ENCODE measurements around the gene FBXO15.

Gene FBXO15

DNA sequence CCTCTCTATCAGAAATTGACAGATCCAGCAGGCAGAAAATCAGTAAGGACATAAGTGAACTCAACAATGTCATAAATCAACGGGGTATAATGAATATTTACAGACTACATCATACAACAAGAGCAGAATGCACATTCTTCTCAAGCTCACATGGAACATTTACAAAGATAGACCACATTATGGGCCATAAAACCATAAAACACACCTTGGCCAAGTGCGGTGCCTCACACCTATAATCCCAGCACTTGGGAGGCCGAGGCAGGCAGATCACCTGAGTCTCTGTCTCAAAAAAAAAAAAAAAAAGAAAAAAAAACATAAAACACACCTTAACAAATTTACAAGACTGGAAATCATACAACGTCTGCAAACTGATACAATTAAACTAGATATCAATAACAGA is 36.7 kb downstream of the FBXO15 start:
- no peak for DNase-seq

DNA sequence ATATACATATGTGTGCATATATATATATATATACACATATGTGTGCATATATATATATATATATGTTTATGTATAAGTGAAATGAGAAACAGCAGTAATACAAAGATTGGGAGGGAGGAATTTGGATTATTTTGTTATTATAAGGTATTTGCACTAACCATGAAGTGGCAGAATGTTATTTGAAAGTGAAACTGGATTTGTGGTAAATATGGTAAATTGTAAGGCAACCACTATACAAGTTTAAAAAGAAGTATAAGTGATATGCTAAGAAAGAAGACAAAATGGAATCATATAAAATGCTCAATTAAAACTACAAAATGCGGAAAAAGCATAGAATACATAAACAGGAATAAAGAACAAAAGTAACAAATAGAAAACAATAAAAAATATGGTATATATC is 37.5 kb downstream of the FBXO15 start:
- DNase-seq = no peak

DNA sequence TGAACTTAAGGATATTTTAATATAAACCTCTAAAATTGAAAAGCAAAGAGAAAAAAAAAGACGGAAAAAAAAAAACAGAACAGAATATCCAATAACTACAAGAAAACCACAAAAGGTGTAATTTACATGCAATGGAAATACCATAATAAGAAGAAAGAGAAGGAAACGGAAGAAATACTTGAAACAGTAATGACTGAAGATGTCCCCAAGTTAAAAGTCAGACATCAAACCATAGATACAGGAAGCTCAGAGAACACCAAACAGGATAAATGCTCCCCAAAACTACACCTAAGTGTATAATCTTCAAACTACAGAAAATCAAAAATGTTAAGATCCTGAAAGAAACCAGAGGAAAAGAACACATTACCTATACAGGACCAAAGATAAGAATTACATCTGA is 39.2 kb downstream of the FBXO15 start:
- no peak for DNase-seq

DNA sequence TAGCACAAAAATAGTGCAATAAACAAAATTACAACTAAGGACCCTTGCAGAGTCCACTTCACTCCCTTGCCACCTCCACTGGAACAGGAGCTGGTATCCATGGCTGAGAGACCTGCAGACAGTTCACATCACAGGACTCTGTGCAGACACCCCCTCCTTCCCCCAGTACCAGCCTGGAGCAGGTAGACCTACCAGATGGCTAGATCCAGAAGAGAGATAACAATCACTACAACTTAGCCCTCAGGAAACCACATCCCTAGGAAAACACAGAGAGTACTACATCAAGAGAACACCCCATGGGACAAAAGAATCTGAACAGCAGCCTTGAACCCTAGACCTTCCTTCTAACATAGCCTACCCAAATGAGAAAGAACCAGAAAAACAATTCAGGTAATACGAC is 49.8 kb downstream of the FBXO15 start:
- no peak for DNase-seq

DNA sequence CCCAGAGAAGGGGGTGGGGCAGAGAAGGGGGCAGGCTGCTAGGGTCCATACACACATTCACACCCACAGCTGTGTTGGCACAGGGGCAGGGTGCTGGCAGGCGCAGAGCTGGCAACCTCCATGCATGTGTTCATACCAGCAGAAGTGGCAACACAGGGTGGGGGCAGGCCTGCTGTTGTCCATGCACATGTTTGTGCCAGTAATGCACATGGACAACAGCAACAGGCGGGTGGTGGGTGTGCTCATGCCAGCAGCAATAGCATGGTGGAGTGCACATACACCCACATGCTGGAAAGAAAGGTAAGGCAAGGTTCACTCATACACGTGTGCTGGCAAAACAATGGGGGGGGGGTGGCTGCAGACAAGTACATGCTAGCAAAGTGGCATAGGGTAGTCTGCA is 54.7 kb downstream of the FBXO15 start:
- DNase-seq = no peak

DNA sequence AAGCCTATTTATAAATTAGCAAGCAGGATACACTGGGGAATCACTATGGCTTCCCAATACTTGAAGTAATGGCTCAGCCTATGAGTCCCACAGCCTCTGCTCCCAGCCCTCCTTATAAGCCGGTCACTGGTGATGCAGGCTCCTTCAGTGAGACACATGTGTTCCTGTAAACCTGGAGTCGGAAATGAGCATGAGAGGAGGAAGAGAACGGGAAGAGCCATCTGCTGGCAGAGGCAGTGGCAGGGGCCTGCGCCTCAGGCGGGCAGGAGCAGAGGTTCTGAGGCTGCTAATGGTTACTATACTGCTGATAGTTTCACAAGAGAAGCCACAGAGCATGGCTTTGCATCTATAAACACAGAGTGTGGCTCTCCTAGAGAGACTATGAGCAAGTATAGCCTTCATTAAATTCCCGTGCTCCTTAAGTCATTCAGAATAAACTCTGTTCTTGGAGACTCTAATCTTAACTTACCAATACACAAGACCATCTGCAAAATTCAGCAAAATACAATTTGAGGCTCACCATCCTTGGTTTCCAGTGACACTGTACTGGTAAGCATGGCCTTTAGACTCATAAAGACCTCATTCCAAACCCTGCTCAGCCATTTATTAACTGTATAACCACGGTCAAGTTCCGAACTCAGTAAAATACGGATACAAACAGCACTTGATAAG is 63.3 kb downstream of the FBXO15 start:
- no peak for DNase-seq

DNA sequence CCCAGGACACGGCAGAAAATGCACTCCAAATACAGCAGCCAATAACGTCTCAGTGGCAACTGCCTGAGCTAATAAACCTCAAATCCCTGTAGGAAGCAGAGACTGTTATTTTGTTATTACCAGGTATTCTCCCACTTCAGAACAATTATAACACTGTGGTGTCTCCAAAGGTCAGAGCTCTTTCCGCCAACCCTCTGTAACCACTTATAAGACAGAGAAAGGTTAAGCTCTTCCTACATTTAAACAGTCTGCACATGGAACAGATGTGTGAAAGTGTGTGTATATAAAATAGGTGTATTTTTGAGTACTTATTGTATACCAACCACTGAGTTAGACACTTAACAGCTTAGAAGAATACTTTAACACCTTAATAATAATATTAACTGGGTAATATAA is 64.1 kb downstream of the FBXO15 start:
- no peak for DNase-seq

DNA sequence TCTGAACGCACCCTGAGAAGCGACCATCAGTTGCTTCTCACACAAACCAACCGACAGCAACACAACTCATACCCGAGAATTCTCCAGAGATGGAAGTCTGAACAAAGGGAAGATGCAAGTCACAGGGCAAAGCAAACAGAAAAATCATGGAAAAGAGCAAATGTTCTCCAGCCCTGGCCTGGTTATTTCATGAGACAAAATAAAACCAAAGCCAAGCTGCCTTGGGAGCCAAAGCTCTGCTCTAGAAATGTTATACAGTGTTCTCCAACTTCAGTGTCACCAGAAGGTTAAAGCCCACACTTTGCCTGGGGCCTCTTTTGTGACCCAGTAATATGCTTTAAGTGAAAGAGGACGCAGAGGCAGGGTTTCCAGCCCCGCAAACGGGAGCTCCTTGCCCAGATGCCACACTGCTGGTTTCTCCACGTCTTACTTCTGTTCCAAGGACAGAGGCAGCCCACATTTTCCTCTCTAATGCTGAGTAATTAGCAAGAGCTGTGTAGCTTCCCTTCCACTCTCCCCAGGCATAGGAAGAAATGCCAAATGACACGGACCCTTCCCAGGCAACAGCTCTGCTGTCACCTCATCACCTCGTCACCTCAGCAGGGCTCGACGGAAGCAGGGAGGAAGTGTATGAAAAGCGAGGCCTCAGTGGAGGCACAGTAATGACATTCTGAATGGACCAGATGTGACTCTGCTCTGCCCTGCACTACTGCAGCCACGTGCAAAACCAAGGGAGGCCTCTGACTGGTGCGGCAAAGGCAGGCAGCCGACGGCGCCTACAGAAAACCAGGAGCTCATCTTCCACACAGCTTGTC is 64.7 kb downstream of the FBXO15 start:
- no peak for DNase-seq

DNA sequence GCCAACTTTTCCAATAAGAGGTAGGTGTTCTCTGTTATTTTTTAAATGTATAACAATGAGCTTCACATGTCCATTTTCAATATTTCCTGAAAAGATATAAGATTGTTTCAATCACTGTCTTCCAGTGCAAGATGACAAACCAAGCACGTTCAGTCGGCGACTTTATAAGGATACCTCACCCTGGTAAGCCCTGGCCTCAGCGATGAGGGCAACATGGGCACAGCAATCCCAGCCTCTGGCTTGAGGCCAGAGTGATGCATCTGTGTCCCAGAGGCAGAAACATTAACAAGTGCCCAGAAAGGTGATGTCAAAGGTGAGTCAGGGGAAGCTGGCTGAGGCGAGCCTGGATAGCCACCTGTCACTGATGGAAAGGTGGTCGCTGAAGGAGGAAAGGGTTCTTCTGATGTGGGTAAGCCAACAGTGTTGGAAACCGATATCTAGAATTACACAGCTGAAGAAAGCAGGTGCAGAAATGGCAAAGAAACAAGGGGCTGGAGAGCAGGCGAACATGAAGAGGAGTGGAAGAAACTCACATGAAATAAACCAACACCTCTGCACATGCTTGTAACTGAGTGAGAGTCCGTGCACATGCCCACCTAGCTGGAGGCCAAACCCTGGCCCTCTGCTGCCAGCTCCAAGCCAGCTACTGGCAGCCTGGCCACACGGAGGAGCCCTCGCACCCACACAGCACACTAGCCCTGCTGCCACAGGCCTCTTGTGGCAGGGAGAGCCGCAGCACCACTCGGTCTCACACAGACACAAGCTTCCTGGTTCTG is 65.5 kb downstream of the FBXO15 start:
- peak; percentile 58 to 74 for DNase-seq

DNA sequence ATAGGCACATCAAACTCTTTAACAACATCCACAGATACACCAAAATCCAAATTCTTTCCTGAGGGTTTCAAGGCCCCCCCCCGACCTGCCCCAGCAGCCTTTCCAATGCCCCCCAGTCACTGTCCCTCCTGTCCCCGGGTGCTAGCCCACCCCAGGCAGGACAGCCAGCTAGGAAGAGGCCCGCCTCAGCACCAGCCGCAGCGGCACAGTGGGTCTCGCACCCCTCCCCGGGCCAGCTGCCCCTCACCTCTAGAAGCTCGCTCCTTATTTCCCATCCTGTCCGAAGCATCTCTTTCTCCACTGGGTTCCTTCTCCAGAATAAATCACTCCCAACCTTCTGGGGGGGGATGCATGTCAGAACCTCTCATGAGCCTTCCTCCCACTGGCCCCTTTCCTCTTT is 69.4 kb downstream of the FBXO15 start:
- no peak for DNase-seq

DNA sequence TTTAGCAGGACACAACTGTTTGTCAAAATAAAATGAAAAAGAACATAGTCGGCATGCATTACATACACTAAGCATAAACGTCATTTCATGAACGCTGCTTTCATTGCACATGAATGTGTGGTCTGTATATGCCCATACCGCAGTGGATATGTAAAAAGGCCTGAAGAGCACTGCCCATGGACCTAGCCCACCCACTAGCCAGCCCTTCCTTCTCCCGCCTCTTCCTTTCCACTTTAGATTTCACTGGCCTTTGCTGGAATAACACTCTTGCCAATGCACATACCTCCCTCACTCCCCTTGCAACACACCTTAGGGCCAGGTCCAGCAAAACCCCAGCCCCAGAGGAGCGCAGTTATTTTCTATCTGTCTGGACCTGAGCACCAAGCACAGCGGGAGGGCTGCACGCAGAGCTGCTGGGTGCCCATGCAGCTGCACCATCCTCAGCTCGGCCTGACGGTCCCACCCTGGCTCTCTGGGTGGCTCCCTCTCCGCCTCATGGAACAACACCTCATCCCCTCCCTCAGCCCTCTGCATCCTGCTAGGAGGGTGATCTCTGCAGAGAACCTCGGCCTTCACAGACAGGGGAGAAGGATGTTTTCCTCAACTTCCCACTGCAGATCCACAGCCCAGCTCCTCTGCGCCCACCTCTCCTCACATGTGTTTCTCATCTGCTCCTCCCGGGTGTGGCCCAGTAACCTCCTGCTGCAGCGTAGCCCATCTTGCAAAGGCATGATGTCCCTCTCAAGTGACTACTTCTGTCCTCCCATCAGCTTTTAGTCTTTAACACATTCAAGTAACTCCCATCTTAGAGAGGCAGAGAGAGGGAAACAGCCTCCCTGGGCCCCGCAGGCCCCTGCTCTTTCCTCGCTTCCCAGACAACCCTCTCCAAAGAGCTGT is 72.7 kb downstream of the FBXO15 start:
- no peak for DNase-seq

DNA sequence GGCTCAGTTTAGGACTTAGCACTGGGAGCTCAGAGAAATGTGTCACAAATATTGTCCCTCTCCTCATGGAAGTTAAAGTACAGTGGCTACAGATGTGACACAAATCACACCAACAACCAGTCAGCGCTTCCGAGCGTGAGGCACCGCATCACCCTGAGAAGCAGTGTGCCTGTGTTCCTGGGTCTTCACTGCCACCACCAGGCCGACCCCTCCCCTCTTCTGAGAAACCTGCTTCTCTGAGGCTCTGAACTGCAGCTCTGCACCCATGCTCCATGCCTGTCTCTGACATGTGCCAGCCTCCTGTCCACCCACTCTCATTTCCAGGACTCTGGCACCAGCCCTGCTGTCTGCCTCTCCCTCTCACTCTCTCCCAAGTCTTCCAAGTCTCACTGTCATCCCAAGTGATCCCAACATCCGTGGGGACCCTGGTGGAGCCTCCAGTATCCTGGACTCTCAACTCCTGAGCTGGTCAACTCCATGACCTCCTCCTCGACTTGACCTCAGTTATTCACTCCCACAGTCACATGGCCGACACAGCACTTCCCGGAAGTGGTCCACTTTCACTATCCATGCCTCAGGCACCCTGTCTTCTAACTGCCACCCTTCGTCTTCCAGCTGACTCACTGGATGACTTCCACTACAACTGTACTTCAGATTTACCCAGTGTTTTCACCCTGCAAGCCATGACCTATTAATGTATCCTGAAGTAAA is 73.5 kb downstream of the FBXO15 start:
- no peak for DNase-seq

DNA sequence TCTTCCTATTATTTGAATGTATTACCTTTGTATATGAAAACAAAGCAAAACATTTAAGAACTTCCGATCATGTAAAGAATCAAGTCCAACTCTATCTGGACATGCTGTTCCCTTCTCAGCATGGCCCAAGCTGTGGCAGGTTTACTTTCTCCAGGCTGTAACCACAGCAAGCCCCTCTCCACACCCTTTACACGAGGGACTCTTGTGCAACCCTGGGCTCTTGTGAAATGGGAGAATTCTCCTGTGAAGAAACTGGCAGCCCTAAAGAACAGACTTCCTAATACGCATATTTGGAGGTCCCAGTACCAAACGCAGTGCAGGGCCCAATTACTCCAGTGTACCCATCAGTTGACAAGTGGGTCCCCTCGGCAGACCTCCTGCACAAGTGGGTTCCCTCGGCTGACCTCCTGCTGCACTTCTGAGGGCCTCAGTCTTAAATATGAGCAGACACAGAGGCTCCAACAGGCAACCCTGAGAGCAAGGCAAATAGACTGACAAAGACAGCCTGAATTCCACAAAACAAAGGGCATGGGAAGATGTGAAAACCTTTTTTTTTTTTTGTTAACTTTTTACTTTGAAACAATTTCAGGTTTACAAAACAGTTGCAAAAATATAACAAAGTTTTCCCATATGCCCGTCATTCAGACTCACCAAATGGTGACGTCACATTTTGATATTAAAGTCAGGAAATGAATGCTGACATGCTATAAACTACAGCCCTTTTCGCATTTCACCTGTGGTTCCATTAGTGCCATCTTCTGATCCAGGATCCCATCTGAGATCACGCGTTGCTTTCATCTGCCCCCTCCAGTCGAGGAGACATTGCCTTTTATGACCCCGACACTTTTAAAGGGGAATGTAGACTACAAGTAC is 78.2 kb downstream of the FBXO15 start:
- no peak for DNase-seq

DNA sequence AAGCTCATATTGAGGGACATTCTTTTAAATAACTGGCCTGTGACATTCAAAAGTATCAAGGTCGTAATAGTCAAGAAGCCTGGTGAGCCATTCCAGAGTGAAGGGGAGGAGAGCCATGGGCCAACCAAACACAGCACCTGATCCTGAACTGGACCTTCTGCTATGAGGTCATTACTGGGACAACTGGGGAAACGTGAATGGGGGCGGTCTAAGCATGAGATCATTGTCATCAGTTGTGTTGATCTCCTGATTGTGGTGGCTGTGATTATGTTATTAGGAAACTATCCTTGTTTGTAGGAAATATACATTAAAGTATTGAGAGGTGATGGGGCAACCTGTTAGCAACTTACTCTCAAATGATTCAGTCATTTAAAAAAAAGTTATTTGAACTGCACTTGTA is 79.3 kb downstream of the FBXO15 start:
- DNase-seq = no peak

DNA sequence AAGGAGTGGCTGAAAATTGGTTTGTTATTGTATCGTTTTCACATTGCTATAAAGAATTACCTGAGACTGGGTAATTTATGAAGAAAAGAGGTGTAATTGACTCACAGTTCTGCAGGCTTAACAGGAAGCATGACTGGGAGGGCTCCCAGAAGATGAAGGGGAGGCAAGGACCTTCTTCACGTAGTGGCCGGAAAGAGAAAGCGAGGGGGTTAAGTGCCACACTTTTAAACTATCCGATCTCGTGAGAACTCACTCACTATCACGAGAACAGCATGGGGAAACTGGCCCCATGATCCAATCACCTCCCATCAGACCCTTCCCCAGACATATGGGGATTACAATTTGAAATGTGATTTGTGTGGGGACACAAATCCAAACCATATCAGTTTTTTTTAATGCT is 81.6 kb downstream of the FBXO15 start:
- no peak for DNase-seq

DNA sequence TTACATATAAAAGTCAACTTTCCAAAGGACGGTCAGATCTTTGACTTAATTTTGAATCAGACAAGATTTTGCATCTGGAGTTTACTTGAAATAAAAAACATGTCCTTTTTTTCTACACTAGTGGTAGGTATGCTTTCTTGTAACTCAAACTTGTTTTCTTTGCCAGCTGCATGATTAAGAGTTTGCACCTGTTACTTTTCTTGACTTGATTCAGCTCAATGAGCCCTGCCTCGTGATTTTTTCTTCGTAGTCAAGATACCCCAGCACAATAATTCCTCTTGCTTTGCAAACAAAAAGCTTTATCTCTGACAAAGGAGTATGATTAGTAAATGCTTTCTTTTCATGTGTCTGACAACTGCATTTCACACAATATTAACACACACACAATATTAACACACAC is 82.3 kb downstream of the FBXO15 start:
- DNase-seq = no peak

DNA sequence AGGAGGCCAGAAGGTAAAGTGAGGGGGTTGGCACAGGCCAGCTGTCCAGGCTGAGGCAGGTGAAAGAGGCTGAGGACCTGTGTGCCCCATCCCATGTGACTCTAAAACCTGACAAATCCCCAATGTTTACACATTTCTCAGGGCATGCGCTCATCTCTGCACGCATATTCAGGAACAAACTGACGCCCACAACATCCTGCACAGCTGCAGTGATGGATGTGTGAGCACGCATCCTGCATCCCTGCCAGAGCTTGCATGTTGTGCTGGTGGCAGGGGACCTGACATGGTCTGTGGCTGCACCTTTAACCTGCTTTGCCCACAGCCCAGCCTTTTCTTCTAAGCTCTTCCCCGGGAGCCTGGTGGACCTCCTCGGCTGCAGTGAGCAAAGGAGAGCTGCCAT is 83.1 kb downstream of the FBXO15 start:
- peak in 1 of 2 donors; percentile 22 for DNase-seq

DNA sequence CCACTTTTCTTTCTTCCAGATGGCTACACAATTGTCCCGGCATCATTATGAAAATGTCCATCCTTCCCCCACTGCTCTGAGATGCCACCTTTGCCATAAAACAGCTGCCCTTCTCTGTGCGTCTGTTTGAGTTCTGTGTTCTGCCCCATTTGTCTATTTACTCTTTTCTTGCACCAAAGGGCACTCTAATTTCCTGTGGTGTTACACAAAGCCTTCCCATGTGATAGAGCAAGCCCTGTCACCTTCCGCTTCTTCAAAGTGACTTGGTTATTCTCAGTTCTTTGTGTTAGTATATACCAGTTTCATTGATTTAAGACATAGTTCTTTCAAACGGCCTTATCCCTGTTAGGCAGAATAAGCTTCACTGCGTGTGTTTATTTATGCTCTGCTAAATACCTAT is 84.1 kb downstream of the FBXO15 start:
- DNase-seq = no peak

DNA sequence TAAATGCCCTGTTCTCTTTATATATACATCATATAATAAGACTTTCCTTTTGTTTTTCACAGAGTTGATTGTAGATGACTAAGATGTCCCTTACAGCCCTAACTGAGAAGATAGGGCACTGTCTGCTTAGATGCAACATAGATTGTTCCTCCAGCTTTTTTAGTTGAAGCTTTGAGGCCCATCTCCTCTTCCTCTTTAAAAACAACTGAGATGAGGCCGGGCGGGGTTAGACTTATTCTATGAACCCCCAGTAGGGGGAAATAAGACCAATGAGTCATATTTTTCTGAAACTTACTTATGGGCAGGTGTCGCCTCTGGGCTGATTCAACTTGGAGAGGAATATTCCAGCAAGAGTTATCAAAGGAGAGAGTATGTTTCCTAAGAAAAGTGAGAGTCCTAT is 84.6 kb downstream of the FBXO15 start:
- DNase-seq = no peak

DNA sequence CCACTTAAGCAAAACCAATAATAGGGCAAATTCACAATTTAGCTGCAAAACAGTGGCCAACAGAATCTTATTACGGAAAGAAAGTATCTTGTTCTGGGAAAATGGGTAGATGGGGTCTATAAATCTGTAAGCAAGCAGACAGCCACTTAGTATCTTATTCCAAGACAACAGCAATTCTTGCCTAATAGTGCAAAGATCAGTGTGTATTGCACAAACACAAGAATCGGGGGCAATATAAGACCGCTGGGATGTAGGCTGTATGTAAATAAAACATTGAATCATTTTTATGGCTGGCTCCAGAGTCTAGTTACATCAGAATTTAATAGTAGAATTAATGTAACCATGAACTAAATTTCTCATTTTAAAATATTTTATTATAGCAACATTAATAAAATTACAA is 85.6 kb downstream of the FBXO15 start:
- DNase-seq = no peak

DNA sequence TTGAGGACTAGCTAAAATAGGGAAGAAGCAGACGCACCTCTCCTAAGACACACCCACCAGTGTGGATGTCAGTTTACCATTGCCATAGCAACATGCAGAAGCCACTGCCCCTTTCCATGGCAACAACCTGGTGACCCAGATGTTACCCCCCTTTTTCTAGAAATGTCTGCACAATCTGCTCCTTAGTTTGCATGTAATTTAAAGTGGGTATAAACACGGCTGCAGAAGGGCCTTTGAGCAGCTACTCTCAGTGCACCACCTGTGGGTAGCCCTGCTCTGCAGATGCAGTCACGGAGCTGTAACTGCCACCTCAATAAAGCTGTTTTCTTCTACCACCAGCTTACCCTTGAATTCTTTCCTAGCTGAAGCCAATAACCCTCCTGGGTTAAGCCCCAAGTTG is 87.1 kb downstream of the FBXO15 start:
- peak in 1 of 2 donors; percentile 31 for DNase-seq

Measured in CD4-positive, alpha-beta T cell treated with Interleukin-1 beta for 1 hour (primary cell).